Mesodermal cell (in vitro differentiated cells): ENCODE results near the gene CPAMD8.
"Not testable (repeated sequence)": the region's sequence is repeated elsewhere in the genome, so short reads cannot be mapped to it uniquely, and the experiment has no call there.

Experiments used
- H3K27ac ChIP-seq: 2 replicates; pipeline ENCODE4 v1.7.0; 2013; ENCODE audit warnings: mild to moderate bottlenecking, low read depth, low read length, moderate library complexity; ENCODE audit not compliant: severe bottlenecking
- H3K36me3 ChIP-seq: 2 replicates; pipeline ENCODE4 v1.7.1; 2013; ENCODE audit warnings: mild to moderate bottlenecking, low read length, moderate library complexity; ENCODE audit not compliant: control insufficient read depth, insufficient read depth
- H3K4me1 ChIP-seq: one replicate; pipeline ENCODE4 v1.7.1; 2013; ENCODE audit warnings: mild to moderate bottlenecking, low read length; ENCODE audit not compliant: insufficient read depth, control insufficient read depth, poor library complexity, severe bottlenecking
- H3K4me3 ChIP-seq: 2 replicates; pipeline ENCODE4 v1.7.0; 2013; ENCODE audit warnings: low read length, control low read depth, mild to moderate bottlenecking; ENCODE audit not compliant: insufficient read depth, poor library complexity, severe bottlenecking; ENCODE audit errors: extremely low read depth
- H3K9me3 ChIP-seq: 2 replicates; pipeline ENCODE4 v1.7.1; 2013; ENCODE audit warnings: mild to moderate bottlenecking, low read length, moderate library complexity; ENCODE audit not compliant: control insufficient read depth
- WGBS, 2 experiments: methylation state at CpG; one replicate each; pipeline ENCODE4 v1.1.5; 2013; ENCODE audit warnings: missing lambda C conversion rate in 2 of 2; ENCODE audit not compliant: insufficient coverage in 2 of 2; 5-methylcytosine and 5-hydroxymethylcytosine counted together

Gene CPAMD8

GRCh38 chr19:16946951-16947940 lies 79.4 kb downstream of the CPAMD8 start:
- H3K36me3 ChIP-seq = no peaks in the 10 kb centered on the region
- no peak overlapping the region for H3K27ac ChIP-seq
- H3K4me3 ChIP-seq = no peak overlapping the region
- no peaks in the 10 kb centered on the region for H3K9me3 ChIP-seq
- WGBS, 2 experiments = 94 to 98% methylated on average over 10 to 16 of the region's 16 CpGs
- peaks cover 4% of the 10 kb centered on the region for H3K4me1 ChIP-seq

- Histone ChIP-seq H3K9me3 (no peaks in the 10 kb centered on the region), H3K4me3 (no peak overlapping the region), H3K36me3 (no peaks in the 10 kb centered on the region), H3K27ac (no peak overlapping the region), H3K4me1 (no peaks in the 10 kb centered on the region)
- WGBS, 2 experiments = 84 to 94% methylated on average over 6 to 7 of the region's 8 CpGs
Measured at GRCh38 chr19:16945762-16946465, 80.7 kb downstream of the CPAMD8 start.

- WGBS, 2 experiments = 82 to 94% methylated on average over 9 to 11 of the region's 11 CpGs
- Histone ChIP-seq H3K36me3 (no peaks in the 10 kb centered on the region), H3K27ac (no peak overlapping the region)
Measured at GRCh38 chr19:16945364-16945714, 81.3 kb downstream of the CPAMD8 start.

GRCh38 chr19:16944626-16945363 lies 81.8 kb downstream of the CPAMD8 start:
- Histone ChIP-seq H3K4me3 (no peak overlapping the region), H3K27ac (no peak overlapping the region), H3K4me1 (no peaks in the 10 kb centered on the region), H3K36me3 (no peaks in the 10 kb centered on the region), H3K9me3 (no peaks in the 10 kb centered on the region)
- WGBS, 2 experiments = 71 to 79% methylated on average over 12 to 13 of the region's 14 CpGs

More at GRCh38 chr19:16945364-16945714, 81.3 kb downstream of the CPAMD8 start:
- no peaks in the 10 kb centered on the region for H3K9me3 ChIP-seq
- H3K4me1 ChIP-seq = no peaks in the 10 kb centered on the region
- no peak overlapping the region for H3K4me3 ChIP-seq

- H3K4me3 ChIP-seq = no peak overlapping the region
- no peak overlapping the region for H3K27ac ChIP-seq
- no peaks in the 10 kb centered on the region for H3K36me3 ChIP-seq
- no peaks in the 10 kb centered on the region for H3K9me3 ChIP-seq
- no peaks in the 10 kb centered on the region for H3K4me1 ChIP-seq
- 82 to 92% methylated on average over 13 of the region's 13 CpGs for WGBS, 2 experiments
Measured at GRCh38 chr19:16943942-16944625, 82.5 kb downstream of the CPAMD8 start.

GRCh38 chr19:16943090-16943489 lies 83.5 kb downstream of the CPAMD8 start:
- not testable (repeated sequence) for H3K36me3 ChIP-seq, H3K27ac ChIP-seq, H3K4me1 ChIP-seq, H3K9me3 ChIP-seq, H3K4me3 ChIP-seq
- WGBS, 2 experiments = 89 to 98% methylated on average over 4 of the region's 7 CpGs

GRCh38 chr19:16942583-16942982 lies 84.0 kb downstream of the CPAMD8 start:
- Histone ChIP-seq H3K4me1 (no peaks in the 10 kb centered on the region), H3K9me3 (no peaks in the 10 kb centered on the region), H3K36me3 (no peaks in the 10 kb centered on the region), H3K27ac (no peak overlapping the region), H3K4me3 (no peak overlapping the region)
- 92 to 94% methylated on average over 5 of the region's 6 CpGs for WGBS, 2 experiments

GRCh38 chr19:16940626-16941025 lies 86.0 kb downstream of the CPAMD8 start:
- Histone ChIP-seq H3K4me3 (no peak overlapping the region), H3K9me3 (no peaks in the 10 kb centered on the region), H3K36me3 (no peaks in the 10 kb centered on the region), H3K27ac (no peak overlapping the region), H3K4me1 (no peaks in the 10 kb centered on the region)
- 93% methylated on average over 3 to 7 of the region's 9 CpGs for WGBS, 2 experiments

GRCh38 chr19:16940063-16940462 lies 86.5 kb downstream of the CPAMD8 start:
- not testable (repeated sequence) for H3K36me3 ChIP-seq, H3K27ac ChIP-seq, H3K9me3 ChIP-seq, H3K4me3 ChIP-seq, H3K4me1 ChIP-seq
- 92 to 96% methylated on average over 4 to 5 of the region's 7 CpGs for WGBS, 2 experiments

GRCh38 chr19:16938211-16938610 lies 88.4 kb downstream of the CPAMD8 start:
- H3K9me3 ChIP-seq = no peaks in the 10 kb centered on the region
- no peaks in the 10 kb centered on the region for H3K4me1 ChIP-seq
- 89 to 94% methylated on average over 10 of the region's 11 CpGs for WGBS, 2 experiments
- H3K4me3 ChIP-seq = no peak overlapping the region
- no peak overlapping the region for H3K27ac ChIP-seq
- H3K36me3 ChIP-seq = no peaks in the 10 kb centered on the region
